ENCODE results near the gene LRRC1.

Gene LRRC1

DNA sequence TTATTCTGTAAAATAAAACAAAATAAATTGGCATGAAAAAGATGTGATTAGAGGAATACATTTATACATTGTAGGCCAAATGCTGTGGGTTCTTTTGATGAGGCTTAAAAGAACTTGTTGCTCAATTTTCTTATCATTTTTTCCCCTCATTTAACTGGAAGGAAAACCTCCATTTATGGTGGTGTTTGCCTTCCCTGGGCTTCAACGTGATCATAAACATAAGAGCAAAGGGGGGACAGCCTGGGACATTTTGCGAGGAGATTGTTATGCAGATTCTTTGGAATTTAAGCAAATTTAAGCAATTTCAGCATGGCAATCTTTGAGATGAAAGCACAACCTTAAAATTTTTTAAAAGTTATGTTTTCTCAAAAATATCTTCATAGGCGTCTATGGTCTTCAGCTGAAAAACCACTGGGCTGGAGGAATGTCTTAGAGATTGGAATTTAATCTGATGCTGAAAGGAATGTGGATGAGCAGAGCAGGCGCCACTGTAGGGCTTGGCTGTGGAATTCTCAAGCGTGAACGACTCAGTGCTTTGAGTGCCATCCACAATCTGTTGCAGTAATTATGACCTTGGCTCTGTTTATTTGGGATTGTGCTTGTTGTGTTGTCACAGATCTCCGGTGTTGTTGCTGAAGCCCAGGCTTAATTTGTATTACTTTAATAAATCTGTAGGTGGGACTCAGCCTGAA, 167.0 kb downstream of the LRRC1 start:
- no peak for DNase-seq (ENCODE audit: low read depth in 2 of 2)

DNA sequence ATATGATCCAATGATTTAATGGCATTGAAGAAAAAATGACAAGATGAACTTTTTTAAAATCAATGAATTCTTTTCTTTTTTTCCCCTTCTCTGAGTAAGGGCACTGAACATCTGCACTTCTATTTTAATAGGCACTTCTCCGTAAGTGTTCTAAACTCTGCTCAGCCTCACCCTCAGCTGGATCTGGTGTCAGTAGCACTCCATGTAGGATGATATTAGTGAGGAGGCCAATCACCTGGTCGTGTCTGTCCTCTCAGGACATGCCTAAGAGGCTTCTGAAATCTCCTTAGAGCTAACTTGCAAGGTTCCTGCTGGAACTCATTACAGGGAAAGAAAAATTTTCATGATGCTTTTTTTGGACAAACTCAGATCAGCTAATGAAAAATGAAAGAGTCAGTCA, 167.8 kb downstream of the LRRC1 start:
- DNase-seq (ENCODE audit: low read depth in 2 of 2), result no peak

DNA sequence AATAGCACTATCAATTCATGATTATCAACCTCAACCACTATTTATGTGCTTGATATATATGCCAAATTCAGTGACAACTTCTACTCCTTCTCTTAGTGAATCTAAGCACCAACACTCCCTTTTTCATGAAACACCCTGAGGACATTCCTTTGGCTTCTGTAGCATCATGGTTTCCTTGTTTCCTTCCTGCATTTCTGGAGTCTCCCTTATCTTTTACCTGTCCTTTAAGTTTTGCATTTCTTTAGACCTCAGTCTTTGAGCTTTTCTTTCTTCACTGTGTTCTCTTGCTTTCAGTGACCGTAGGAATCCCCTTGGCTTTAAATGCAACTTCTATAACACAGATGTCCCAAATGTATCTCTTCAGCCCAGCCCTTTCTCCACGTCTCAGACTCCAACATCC, 172.6 kb downstream of the LRRC1 start:
- no peak for DNase-seq (ENCODE audit: low read depth in 2 of 2)

Data from stimulated activated CD4-positive, alpha-beta T cell treated with anti-CD3 and anti-CD28 coated beads, Interleukin-4, amount 100 ng/mL, for 48 hours (primary cell).